ENCODE data around the gene PRKAR1B.

Gene PRKAR1B

DNA sequence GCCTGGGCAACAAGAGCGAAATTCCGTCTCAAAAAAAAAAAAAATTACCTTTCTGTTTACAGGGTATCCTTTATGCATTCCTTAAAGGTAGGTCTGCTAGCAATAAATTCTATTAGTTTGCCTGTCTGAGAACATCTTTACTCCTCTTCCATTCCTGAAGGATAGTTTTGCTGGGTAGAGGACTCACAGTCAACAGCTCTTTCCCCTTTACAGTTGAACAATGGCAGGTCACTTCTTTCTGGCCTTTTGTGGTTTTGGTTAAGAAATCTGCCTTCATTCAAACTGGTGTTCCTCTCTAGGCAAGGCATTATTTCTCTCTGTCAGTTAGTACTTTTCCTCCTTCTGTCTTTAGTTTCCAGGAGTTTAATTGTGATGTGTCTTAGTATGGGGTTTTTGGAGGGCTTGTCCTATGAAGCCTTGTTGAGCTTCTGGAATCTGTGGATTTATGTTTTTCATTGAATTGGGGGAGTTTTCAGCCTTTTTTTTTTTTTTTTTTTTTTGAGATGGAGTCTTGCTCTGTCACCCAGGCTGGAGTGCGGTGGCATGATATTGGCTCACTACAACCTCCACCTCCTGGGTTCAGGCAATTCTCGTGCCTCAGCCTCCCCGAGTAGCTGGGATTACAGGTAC, 5.3 kb downstream of the PRKAR1B start:
- DNase-seq (ENCODE audit: low spot score), result no peak

DNA sequence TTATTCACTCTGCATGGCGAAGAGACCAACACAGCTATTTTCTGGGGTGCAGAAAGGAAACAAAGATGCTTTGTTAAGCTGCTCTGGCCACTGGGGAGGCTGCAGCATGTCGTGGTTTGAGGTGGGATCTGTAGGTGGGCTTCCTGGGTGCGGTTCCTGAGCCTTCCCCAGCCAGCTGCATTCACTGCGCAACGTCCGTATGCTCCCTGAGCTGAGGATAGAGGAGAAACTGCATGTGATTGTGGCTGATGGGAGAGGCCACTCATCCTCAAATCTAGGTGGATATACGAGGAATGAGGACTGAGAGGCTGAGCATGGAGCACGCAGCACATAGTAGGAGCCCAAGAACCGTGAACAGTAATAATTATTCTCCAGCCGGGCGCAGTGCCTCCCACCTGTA, 10.4 kb downstream of the PRKAR1B start:
- no peak for DNase-seq (ENCODE audit: low spot score)

DNA sequence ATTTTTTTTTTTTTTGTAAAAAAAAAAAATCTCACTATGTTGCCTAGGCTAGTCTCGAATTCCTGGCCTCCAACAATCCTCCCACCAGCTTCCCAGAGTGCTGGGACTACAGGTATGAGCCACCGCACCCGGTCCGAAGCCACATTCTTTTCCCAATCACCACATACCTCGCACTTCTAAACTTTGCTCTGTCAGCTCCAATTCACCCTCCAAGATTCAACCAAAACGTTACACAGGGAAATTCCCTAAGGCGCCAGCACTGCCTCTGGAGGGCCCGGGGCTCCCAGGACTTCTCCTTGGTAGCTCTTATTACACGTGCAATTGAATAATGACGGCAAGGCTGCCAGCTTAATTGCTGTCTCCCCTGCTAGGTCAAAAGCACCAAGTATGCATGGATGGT, 10.9 kb downstream of the PRKAR1B start:
- no peak for DNase-seq (ENCODE audit: low spot score)

DNA sequence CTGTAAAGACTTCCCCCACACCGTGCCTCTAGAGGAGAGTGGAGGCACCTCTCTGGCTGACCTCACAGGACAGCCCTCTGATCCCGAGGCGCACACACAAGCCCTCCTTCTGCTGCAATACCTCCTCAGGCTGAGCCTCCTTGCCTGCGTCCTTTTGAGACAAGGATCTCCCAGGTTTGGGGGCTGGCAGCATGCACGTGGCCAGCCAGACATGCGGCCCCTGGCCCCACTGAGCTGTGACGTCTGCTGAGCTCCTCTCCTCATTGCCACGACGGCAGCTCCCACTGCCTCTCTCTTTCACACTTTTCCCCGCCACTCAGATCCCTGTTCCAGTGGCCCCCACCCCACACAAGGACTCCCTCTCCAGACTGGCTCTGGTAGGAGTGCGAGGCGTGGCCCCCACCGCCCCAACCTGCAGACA, 12.8 kb downstream of the PRKAR1B start:
- DNase-seq (ENCODE audit: low spot score), result no peak

DNA sequence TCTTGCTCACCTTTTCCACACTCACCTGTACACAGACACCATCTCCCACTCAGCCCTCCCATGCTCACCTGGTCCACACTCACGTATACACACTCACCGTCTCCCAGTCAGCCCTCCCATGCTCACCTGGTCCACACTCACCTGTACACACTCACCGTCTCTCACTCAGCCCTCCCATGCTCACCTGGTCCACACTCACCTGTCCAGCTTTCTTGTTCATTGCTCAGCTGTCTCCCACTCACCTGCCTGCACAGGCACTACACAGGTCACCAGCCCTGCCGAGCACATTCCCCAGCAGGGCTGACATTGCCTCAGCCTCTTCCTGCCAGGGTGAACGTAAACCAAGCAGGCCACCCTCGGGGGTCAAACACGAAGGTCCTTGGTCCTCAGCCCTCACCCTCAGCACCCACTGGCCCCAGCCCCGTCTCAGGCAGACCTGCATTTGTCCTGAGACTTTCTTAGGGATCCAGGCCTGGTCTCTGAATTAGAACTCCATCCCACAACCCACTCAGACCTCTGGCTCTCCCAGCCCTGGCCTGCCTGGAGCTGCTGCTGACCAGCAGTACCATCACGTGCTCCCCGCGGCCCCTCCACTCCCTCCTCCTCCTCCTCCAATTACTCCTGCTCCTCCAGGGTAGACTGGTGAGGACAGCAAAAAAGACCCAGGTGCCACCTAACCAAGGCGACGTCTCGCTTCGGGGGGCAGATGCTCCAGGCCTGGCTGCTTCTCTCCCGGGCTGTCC, 13.4 kb downstream of the PRKAR1B start:
- no peak for DNase-seq (ENCODE audit: low spot score)

DNA sequence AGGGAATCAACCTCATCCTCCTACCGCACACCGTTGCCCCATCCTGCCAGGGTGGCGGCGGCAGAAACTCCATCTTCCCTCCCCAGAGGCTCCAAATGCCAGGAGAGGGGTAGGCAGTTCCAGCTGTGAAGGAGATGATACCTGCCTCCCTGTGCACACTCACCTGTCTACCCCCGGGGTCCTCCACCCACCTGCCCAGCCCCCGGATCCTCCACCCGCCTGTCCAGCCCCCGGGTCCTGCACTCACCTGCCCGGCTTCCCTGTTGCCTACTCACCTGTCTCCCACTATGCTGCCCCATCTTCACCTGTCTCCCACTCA, 14.0 kb downstream of the PRKAR1B start:
- no peak for DNase-seq (ENCODE audit: low spot score)

DNA sequence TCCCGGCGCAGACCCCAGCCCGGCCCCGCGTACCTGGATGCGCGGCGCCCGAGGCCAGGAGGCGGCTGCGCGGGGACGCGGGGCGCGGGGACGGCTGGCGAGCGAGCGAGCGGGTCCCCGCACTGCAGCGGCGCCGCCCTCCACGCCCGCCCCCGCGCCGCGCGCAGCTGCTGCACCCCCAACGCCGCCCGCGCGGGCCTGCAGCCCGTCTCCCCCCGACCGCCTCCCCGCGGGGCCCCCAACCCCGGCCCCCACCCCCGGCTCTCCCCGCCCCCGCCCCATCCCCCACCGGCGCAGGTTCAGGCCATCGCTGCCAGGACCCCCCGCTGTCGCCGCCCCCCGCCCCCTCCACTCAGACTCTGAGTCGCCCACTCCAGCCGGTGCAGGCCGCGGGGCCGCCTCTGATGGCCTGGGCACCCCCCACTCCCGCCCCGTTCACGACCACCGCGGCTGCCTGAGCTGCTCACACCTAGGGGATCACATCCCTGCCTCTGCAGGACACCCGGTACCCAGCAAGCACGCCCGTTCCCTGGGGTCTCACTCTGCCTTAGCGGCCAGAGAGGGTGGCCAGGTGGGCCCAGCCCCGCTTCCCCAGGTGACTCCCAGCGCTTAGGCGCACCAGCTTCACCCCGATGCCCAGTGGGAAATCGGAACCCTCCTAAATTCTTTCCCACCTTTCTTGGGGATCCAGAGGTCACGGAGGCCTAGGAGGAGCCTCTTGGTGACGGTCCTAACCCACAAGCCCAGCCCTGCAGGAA, 14.5 kb downstream of the PRKAR1B start:
- no peak for DNase-seq (ENCODE audit: low spot score)

DNA sequence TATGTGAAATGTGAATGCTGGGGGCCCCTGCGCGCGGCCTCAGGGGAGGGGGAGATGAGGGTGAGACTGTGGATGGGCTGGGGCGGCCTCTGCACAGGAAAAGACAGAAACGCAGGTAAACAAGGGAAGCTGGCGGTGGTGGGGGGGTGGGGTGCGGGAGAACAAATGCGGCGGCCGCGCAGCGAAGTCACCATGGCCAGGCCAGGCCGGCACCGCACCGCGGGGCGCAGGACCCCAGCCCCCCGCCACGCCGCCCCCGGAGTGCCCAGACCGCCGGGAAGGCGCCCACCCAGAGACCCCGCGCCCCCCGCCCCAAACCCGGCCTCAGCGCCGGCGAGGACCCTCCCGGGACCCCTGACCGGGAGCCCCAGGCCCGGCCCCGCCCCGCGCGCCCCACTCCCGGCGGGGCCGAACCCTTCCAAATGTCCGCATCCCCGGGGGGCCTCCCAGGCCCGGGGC, 15.1 kb downstream of the PRKAR1B start:
- no peak for DNase-seq (ENCODE audit: low spot score)

DNA sequence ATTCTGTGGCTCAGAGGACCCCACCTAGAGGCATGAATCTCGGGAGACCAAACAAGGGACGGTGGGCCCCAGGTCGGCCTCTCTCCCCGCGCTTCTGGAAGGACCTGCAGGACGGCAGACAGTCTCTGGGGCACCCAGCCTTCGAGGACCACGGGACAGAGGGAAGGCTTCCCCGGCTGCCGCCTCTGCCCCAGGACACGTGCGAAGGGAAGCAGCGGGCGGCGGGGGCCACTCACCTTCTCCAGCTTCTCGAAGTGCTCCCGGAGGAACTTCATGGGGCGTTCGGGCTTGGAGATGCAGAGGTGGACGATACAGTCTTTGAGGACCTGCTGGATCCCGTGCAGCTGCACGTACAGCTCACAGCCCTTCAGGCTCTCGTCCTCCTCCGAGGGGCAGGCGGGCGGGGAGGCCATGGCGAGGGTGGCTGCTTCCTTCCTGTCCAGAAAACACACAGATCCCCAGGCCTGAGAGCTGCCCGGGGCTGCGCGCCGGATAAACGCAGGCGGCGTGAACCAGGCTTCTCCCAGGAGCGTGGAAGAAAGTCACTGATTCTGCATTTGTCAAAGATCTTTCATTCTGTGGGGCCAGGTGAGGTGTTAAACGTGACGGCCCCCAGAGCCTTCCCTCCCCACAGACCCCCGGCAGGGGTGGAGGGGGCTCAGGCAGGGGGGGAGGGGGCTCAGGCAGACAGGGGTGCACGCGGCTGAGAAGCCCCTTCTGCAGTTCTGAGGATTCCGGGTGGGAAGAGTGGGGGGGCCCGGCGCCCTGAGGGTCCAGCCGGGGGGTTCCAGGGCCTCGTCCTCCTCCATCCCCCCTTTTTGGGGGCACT, 15.8 kb downstream of the PRKAR1B start:
- DNase-seq (ENCODE audit: low spot score), result no peak

DNA sequence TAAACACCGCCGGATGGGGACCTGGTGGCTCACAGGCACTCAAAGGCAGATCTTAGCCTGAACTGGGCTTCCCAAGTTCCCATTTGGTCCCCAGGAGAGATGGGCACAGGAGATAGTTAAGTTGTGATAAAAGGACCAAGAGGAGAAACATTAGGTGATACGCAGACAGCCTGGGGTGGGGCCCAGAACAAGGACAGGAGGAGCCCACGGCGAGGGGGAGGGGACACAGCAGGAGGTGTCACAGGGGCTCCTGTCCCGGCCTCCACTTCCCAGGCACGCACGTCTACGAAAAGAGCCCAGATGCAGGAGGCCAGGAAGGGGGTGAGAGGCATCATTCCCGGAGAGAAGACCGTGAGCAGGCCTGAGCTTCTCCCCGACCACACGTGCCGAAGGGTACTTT, 16.9 kb downstream of the PRKAR1B start:
- no peak for DNase-seq (ENCODE audit: low spot score)

DNA sequence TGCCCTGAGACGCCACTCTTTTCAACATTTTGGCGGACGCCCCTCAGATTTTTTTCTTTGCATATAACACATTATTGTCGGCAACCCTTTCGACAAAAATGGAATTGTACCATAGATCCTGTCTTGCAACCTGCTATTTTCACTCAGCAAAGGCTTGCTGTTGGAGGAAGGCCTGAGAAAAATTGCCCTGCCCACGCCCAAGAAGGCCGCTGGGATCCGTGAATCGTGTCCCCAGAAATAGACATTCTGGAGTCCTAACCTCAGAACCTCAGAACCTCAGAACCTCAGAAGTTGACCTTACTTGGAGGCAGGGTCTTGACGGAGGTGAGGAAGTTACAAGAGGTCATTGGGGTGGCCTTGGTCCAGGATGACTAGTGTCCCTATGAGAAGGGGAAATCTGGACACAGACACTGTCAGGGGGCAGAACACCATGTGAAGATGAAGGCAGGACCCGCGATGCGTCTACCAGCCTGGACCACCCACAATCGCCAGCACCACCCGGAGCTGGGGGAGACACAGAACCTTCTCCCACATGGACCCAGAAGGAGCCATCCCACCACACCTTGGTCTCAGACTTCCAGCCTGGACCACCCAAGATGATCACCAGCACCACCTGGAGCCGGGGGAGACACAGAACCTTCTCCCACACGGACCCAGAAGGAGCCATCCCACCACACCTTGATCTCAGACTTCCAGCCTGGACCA, 19.6 kb downstream of the PRKAR1B start:
- DNase-seq (ENCODE audit: low spot score), result no peak

DNA sequence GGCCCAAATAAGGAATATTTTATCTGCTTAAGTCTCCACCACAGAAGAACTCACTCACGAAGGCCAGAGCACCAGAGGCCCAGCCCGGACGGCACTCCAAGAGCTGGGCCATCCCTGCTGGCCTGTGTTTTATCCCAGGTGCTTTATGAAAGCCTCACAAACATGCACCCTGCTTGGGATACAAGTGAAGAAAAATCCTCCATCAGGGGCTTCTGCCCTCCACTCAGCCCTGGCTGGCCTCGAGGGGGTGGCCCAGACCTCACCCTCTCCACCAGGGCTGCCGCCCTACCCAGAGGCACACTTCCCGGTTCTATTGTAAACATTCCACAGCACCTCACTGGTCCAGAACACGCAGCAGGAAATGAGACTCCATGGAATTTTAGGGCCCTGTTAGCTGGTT, 20.4 kb downstream of the PRKAR1B start:
- DNase-seq (ENCODE audit: low spot score), result no peak

DNA sequence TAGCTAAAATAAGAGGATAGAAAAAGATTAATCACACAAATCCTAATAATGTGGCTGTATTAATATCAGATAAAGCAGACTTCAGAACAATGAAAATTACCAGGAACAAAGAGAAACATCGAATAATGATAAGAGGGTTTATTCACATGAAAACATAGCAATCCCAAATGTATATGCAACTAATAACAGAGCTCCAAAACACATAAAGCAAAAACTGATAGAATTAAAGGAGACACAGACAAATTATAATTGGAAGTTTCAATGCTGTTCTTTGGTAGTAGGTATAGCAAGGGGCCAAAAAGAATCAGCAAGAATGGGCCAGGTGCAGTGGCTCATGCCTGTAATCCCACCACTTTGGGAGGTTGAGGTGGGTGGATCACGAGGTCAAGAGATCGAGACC, 24.0 kb downstream of the PRKAR1B start:
- no peak for DNase-seq (ENCODE audit: low spot score)

DNA sequence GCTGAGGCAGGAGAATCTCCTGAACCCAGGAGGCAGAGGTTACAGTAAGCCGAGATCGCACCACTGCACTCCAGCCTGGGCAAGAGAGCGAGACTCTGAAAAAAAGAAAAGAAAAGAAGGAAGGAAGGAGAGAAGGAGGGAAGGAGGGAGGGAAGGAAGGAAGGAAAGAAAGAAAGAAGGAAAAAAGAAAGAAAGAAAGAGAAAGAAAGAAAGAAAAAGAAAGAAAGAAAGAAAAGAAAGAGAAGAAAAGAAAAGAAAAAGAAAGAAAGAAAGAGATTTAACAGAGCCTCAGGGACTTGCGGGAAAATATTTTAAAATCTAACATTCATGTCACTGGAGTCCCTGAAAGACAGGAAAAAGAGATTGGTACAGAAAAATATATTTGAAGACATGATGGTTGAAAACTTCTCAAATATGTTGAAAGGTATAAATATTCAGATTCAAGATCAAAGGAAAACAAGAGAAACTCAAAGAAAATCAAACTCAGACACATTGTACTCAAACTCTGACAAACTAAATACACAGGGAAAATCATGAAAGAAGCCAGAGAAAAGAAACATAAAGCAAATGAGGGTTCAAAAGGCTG, 25.9 kb downstream of the PRKAR1B start:
- DNase-seq (ENCODE audit: low spot score), result no peak

DNA sequence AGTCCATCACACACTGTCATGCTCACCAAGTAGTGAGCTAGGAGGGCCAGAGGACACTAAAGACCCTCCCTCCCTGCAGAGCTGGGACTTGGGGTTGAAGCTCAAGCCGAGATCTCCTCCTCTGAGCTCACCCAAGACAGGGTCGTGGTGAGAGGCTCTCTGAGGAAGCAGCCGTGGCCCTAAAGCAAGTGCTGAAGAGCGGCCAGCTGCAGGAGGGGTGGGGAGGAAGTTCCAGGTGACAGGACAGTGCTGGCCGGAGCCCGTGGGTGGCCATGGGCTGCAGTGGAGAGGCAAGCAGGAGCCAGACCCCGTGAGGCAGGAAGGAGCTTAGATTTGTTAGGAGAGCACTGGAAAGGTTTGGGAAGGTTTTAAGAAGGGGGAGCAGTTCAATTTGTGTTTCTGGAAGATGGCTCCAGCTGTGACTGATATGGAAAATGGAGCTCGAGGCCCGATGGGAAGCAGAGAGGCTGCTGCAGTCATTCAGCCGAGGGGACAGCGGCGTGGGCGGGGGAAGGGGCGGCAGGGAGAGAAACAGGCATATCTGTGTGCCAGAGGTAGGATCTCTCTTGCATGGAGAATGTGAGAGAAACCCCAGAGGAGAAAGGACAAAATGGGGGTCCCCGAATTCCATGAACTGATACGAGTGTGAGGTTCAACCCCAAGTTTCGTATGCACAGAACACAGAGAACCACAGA, 27.5 kb downstream of the PRKAR1B start:
- DNase-seq (ENCODE audit: low spot score), result no peak

DNA sequence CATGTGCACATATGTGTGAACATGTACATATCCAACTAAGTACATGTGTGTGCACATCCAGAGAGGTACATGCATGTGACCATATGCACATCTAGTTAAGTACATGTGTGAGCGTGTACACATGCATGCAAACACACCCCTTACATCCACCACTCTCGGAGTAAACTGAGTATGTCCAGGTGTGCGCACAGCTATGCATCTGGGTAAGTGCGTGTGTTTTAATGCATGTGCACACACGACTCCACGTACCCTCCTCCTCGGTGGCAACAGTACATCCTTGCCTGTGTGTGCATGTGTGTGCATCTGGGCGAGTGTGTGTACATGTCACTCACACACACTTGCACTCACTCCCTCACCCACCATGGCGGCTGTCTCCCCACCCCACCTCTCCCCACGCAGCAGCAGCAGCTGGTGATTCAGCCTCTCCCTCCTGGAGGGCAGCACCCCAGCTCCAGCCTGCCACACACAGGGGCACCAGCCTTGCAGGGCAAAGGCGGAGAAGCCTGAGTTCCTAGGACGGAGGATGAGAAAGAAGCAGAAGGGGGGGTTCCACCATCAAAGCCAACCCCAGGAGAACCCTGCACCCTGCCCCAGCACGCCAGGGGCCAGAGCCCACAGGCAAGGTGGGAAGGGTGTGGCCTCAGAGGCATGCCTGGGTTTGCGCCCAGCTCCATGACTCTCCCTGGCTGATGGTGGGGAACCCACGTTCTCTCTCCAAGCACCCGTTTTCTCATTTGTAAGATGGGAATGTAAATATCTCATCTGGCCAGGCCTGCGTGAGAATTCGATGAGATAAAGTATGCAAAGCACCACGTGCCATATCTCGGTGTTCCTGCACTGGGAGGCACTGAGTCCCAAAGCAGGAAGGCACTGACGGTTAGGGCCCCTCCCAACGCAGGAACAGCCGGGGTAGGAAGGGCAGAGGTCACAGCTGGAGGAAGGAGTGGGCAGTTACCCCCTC, 28.3 kb downstream of the PRKAR1B start:
- no peak for DNase-seq (ENCODE audit: low spot score)

DNA sequence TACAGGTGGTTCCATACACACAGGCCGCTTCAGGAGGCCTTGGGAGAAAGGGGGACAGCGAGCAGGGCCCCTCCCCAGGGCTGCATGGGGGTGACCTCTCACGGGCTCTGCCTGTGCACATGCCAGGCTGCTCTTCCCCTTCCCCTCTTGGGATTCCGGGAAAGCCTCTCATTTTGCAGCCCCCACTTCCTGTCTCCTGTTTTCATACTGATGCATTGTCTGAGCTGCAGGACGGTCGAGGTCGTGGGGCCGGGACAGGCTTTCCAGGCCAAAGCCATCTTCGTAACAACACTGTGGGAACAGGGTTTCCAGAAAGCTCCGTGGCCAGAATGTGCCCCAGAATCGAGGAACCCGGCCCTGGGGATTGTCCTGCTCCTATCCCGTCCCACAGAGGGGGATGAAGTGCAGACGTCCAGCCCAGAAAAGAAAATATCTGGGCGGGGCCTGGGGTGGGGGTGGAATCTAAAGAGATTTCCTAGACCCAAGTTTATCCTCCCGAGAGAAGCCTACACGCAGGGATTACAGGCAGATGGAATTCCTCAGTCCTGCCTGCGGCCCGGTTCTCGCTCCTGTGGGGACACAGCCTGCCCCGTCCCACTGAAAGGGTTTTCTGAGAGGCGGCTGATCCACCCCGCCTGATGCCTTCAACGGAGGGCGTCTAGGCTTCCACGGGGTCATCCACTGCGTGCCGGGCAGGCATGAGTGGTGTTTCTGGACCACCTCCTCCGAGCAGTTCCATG, 30.1 kb downstream of the PRKAR1B start:
- no peak for DNase-seq (ENCODE audit: low spot score)

DNA sequence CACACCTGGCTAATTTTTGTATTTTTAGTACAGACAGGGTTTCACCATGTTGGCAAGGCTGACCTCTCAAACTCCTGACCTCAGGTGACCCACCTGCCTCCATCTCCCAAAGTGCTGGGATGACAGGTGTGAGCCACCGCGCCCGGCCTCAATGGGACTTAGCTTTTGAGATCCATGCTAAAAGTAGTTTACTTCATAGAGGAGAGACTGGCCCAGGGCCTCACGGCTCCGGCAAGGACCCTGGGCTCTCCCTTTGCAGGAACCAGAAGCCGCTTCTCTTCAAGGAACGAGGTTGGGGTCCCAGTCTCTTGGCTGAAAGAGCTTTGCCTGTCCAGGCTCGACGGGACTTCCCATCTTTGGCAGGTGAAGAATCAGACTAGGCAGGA, 30.7 kb downstream of the PRKAR1B start:
- no peak for DNase-seq (ENCODE audit: low spot score)

DNA sequence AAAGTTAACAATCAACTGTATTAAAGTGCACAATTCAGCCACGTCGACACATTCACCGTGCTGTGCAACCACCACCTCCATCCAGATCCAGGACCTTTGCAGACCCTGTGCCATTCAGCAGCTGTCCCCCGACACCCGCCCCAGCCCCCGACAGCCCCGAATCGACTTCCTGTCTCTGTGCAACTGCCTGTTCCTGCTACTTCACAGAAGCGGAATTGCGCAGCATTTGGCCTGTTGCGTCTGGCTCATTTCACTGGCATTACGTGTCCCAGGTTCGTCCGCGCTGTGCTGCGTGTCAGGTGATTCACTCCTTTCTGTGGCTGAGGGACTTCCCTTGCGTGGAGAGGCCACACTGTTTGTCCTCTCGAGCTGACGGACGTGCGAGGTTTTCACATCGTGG, 33.8 kb downstream of the PRKAR1B start:
- no peak for DNase-seq (ENCODE audit: low spot score)

Measured in RKO (cell line).